ENCODE results near the gene PCID2.

DNA sequence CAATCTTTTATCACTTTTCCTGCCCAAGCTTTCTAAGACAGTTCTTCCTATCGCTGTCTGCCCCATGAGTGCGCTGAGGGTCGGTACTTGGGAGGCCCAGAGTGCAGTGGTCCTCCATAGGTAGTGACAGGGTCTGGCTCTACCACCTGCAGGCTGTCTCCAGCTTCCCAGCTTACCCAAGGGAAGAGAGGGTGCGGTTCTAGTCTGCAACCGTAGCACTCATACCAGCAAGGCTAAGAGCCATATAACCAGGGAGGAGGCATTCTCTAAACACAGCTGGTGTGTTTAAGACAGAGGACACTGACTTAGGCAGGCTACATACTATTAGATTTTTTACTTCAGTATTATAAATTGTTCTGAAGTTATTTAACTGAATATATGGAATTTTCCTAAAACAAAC, 41.8 kb downstream of the PCID2 start:
- TF ChIP-seq, protein P1, sequence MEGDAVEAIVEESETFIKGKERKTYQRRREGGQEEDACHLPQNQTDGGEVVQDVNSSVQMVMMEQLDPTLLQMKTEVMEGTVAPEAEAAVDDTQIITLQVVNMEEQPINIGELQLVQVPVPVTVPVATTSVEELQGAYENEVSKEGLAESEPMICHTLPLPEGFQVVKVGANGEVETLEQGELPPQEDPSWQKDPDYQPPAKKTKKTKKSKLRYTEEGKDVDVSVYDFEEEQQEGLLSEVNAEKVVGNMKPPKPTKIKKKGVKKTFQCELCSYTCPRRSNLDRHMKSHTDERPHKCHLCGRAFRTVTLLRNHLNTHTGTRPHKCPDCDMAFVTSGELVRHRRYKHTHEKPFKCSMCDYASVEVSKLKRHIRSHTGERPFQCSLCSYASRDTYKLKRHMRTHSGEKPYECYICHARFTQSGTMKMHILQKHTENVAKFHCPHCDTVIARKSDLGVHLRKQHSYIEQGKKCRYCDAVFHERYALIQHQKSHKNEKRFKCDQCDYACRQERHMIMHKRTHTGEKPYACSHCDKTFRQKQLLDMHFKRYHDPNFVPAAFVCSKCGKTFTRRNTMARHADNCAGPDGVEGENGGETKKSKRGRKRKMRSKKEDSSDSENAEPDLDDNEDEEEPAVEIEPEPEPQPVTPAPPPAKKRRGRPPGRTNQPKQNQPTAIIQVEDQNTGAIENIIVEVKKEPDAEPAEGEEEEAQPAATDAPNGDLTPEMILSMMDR (IDR thresholded peaks at IDR 0.05; ENCODE audit: low read depth, low read length, poor library complexity, severe bottlenecking), result no peak
- no peak for TF ChIP-seq EZH2phosphoT487 (IDR thresholded peaks at IDR 0.05; ENCODE audit: borderline replicate concordance, low read length)

Data from DOHH2 (cell line).